NCI-H526 treated with DMSO at 0.1 percent for 48 hours (cell line): ENCODE results near the gene UQCRC1.

Experiments used
- DNase-seq: peaks from one replicate; lab custom pipeline; 2025; lab: John Stamatoyannopoulos, UW

Gene UQCRC1

GRCh38 chr3:48571938-48572337 is 37.5 kb downstream of the UQCRC1 start:
- DNase-seq, result no peak

DNA sequence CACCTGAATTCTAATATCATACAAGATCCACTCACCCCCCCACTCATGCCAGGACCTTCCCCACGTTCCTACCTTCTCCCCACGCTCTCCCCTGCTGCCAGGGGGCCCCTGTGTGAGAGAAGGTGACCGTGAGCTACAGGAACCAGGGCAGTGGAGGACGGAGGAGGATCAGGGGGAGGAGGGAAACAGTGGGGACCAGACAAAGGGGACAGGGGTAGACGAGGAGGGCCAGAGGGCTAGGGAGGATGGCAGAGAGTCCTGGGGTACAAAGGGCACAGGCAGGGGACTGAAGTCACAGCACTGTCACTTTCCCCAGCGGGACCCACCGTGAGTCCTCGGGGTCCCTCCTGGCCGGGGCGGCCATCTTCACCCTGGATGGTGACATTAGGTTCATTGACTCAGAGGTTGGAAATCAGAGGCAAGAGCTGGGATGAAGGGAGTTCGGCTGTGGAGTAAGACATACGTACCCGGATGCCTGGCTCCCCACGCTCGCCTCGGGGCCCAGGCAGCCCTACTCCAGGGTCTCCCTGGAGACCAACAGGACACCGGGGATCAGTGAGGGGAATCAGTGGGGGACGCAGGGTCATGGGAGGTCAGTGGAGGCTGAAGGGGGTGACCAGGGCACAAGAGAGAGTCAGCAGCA is 39.5 kb downstream of the UQCRC1 start:
- no peak for DNase-seq

DNA sequence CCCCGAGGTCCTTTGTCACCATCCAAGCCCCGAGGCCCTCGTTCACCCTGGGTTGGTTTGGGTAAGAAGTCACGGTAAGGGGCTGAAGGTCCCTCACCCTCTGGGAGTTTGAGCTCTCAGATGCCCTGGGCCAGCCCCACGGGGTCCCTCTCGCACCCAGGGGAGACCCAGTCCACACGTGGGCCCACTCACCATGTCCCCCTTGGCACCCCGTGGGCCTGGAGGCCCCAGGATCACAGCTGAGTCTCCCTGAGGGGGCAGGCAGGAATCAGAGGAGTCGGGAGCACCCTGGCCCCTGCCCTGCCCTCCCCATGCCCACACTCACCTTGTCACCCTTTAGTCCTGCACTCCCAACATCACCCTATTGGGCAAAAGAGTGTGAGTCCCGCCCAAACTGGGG is 40.0 kb downstream of the UQCRC1 start:
- no peak for DNase-seq

DNA sequence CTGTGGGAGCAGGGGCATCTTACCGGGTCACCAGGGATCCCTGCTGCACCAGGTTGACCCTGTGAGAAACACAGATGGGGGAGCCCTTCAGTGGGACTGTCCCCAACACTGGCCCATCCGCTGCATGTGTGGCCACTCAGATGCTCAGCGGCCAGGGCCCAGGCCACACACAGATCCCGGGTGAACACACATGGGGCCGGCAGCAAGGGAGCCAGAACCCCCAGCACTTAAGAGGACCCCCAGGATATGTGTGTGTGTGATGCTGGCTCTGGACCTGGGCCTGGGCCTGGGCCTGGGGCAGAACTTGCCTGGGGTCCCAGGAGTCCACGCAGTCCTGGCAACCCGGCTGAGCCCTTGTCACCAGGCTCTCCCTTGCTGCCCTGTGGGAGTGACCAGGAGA is 41.0 kb downstream of the UQCRC1 start:
- no peak for DNase-seq

DNA sequence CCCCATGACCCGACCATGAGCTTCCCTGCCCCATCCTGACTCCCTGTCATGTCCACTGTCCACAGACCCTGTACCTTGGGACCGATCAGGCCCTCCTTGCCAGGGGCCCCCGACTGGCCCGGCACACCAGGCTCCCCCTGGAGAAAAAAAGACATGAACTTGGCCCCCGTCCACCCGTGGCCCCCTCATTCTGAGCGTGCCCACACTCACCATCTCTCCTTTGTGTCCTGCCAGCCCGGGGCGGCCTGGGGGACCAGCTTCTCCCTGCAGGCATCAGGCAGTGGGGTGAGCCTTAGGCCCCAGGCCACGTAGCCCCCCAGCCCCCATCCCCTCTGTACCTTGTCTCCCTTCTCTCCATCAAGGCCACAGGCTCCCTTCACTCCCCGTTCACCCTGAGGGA is 41.9 kb downstream of the UQCRC1 start:
- DNase-seq, result no peak

- no peak for DNase-seq
Observed at GRCh38 chr3:48567090-48567489, 42.4 kb downstream of the UQCRC1 start.

DNA sequence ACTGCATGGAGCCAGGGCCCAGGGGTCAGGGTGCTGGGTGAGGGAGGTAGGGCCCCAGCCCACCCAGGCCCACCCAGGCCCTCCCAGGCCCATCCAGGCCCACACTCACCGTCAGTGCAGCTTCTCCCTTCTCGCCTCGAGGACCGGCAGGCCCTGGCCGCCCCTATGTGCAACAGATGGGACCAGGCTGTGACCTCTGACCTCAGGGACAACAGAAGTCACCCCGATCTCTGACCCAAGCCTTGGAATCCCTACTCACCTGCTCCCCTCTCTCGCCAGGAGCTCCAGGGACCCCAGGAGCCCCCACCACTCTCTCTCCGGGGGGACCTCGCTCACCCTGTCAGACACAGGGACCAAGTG is 43.1 kb downstream of the UQCRC1 start:
- no peak for DNase-seq

DNA sequence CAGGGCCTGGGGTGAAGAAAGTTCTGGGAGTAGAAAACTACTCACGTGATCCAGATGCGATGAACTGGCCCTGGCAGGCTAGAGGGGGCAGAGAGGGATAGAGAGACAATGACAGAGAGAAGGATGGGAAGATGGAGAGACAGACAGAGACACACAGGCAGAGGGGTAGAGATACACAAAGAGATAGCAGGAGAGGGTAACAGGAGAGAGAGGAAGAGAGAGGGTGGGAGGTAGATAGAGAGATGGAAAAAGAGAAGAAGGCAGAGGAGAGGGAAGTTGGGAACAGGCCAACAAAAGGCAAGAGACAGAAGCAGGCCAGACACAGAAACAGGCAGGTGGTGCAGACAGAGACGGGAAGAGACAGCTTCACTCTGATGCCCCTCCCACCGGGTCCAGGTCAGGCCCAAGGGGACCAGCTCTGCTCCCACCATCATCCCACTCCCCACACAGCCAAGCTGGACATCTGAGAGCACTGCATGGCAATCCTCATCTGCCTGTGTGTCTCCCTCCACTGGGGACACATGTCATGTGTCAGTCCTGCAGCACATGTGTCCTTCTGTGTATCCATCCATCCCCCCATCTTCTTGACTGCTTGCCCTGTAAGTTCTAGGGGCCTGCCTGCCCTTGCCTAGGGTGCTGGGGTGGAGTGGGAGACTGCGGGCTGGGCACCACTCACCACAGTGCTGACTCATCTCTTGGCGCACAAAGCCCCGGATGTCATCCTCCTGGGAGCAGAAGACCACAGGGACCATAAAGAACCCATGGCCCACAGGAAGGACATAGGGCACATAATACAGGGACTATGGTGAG is 43.6 kb downstream of the UQCRC1 start:
- DNase-seq, result no peak

GRCh38 chr3:48565186-48565585 is 44.3 kb downstream of the UQCRC1 start:
- DNase-seq, result no peak

- DNase-seq, result no peak
Observed at GRCh38 chr3:48564667-48565066, 44.8 kb downstream of the UQCRC1 start.

DNA sequence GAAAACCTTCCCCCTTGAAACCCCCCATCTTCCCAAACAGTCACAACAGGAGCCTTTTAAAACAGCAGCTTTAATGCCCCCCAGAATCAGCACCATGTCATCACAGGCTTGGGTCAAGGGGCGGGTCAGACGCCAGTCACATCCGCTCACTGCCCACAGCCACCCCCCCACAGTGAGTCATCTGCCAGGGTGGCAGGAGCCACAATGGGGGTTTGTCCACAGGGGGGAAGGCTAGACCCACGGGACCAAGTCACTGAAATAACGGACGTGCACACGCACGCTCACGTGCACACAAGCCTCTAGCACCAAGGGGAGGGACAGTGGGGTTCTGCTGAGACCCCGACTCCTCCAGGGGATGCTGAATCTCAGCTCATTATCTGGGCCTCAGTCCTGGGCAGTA is 45.4 kb downstream of the UQCRC1 start:
- no peak for DNase-seq

DNA sequence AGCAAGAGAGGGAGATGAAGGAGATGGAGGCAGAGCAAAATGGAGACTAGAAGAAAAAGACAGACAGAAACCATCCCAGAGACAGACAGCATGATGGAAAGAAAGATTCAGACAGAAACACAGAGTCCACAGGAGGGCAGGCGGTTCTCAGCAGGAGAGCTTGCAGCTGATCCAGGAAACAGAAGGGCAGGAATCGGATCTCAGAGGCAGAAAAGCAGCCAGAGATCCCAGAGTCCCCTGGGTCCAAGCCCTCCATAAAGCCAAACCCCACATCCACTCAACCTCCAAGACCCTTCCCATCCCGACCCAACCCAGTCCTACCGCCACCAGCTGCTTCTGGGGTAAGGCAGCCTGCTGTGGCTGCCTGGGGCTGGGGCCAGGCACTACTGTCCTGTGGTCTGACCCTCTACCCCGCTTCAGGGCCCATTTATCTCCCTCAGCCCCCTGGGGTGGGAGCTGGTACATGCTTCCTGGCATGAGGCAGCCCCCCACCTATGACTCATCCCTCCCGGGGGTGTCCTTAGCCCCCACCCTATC is 46.0 kb downstream of the UQCRC1 start, which contains the start of gene UCN2:
UCN2 (minus strand) TSS at position 400 of the 537 bp plus-strand sequence. CDS start 657 bp downstream, outside the sequence.
- no peak for DNase-seq

DNA sequence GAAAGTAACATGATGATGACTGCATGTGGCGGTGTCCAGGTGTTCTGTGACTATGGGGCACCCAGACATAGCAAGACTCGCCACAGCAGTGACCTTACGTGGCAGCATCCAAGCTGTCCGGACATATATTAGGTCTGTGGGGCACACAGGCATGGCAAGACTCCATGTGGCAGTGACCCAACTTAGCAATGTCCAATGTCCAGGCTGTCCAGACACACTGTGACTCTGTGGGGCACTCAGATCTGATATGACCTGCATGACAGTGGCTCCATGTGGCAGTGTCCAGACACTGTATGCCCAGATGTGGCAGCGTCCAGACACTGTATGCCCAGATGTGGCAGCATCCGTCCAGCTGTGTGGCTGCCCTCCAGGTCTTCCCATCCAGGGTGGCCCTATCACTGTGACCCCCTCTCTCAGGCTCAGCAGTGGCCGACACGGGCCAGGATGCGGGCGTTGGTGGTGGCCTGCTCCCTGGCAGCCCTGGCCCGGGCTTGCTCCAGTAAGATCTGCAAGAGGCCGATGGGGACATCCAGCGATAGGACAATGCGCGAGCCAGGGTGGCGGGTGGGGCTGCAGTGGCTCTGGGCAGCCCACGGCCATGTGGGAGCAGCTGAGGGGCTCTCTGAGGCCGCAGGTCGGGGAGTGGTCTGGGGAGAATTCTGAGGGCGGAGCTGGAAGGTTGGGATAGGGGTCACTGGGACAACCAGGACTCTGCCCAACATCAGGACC is 46.9 kb downstream of the UQCRC1 start:
- no peak for DNase-seq

- DNase-seq, result no peak
Observed at GRCh38 chr3:48561045-48561736, 48.3 kb downstream of the UQCRC1 start.

DNA sequence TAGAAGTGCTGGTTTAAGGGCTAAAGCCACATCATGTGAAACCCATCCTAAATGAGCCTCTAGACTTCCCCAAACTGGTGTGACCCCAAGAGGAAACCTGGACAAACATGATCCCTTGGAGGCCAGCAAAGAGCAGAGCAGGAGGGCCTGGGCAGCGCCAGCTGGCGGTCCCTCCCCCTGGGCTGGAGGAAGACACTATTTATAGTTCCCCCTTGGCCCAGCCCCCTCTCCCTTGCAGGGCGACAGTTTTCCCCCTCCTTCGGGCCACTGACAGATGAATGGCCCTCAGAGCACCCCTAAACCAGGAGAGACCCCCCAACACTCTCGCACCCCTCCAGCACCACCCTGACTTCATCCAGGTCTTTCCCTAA is 48.8 kb downstream of the UQCRC1 start:
- no peak for DNase-seq

DNA sequence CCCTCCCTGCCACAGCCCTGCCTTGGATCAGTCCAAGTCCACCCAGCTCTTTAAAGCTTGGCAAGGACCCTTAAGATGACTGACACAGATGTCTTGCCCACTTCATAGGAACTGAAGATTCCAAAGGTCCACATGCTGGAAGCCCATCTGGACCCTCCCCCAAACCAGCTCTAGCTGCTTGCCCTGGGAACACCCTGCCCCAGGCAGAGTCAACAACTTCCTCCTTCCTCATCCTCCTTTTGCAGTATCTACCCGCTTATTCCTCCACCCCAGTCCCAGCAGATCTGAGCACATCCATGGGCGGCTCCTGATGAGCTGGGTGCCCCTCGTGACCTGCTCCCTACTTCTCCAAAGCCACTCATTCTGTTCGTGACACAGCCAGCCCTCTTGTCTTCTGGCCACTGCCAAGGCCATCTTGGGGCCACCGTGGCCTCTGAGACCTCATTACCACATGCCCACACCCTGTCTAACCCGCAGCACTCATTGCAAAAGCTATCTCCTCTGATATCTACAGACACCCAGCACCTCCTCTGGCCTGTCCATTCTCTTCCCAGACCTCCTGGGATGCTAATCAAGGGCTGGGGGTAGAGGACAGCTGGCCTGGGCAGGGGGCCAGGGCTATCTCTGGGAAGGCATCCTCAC is 50.8 kb downstream of the UQCRC1 start:
- no peak for DNase-seq

- peak; percentile 97 for DNase-seq
Observed at GRCh38 chr3:48556796-48557626, 52.4 kb downstream of the UQCRC1 start, which contains the start of gene PFKFB4. PFKFB4 (minus strand) TSS chr3:48556803; CDS start chr3:48556777, 26 bp downstream.

DNA sequence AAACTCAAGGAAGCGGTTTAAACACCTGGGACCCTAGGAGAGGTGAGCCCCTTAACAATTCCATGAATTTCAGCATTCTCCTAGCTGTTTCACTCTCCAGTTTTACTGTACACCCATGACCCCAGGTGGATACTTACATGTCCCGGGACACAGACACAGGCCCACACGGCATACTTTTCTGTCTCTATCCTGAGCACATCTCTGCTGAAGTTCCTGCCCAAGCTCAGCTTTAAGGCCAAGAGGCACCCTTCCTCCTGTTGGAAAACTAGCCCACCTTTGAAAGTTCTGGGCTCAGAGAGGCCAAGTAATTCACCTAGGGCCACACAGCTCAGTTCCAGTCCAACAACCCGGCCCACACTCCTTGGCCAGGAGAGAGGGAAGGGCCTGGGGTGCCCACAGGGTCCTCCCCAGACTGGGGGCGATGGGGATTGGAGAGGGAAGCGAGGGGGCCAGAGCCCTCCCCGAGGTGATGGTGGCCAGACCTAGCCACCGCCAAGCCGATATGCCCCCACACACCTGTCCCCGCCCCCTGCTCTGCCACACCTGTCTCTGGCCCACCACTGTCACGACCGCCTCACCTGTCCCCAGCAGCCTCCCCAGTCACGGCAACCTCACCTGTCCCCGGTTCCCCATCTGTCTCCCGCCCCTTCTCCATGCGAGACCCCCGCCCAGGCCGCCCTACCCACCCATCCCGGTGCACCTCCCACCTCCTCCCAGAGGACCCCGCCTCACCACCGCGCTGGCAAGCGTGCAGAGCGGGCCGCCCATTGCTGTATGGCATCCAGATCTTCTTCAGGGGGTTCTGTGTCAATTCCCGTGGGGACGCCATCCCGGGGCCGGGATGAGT is 53.3 kb downstream of the UQCRC1 start:
- no peak for DNase-seq

- DNase-seq, result no peak
Observed at GRCh38 chr3:48555231-48555948, 54.1 kb downstream of the UQCRC1 start.
